ENCODE results near the gene DIS3.
A peak's percentile ranks its signal among the peaks of the same experiment; 100 is the strongest.

DIS3 gene, protein sequence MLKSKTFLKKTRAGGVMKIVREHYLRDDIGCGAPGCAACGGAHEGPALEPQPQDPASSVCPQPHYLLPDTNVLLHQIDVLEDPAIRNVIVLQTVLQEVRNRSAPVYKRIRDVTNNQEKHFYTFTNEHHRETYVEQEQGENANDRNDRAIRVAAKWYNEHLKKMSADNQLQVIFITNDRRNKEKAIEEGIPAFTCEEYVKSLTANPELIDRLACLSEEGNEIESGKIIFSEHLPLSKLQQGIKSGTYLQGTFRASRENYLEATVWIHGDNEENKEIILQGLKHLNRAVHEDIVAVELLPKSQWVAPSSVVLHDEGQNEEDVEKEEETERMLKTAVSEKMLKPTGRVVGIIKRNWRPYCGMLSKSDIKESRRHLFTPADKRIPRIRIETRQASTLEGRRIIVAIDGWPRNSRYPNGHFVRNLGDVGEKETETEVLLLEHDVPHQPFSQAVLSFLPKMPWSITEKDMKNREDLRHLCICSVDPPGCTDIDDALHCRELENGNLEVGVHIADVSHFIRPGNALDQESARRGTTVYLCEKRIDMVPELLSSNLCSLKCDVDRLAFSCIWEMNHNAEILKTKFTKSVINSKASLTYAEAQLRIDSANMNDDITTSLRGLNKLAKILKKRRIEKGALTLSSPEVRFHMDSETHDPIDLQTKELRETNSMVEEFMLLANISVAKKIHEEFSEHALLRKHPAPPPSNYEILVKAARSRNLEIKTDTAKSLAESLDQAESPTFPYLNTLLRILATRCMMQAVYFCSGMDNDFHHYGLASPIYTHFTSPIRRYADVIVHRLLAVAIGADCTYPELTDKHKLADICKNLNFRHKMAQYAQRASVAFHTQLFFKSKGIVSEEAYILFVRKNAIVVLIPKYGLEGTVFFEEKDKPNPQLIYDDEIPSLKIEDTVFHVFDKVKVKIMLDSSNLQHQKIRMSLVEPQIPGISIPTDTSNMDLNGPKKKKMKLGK

DNA sequence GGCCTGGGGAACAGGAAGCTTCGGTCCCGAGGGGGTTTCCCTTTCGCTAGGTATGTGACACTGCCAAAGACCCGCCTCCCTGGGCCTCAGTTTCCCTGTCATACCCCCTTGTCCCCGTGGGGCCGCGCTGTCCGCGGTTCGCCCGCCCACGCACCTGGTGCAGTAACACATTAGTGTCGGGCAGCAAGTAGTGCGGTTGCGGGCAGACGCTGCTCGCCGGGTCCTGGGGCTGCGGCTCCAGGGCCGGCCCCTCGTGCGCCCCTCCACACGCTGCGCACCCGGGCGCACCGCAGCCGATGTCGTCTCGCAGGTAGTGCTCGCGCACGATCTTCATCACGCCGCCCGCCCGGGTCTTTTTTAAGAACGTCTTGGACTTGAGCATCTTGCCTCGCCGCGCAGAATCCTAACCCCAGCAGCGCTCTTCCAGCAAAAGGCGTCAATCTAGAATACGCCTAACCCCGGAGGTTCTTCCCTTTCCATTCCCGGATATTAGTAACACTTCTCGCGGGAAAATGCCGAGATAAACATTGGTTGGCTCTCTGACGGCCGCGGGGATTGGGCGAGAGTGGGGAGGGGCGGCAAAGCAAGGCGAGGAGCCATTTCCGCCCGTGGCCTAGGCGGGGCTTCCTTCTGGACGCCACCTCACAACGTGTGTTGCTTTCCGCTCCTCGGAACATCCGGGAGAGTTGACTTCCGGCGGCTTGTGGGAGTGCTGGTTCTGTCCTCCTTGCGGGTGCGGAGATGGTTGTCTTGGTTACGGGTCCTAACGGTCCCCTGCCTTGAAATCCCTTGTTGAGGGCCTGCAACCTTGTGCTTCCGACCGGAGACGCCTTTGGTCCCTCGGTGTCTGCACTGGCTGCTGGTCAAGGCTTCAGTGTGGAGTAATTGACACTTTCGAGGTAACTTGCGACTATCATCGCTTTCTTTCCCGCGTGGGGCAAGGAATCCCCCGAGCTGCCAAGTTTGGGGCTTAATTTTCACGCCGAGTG lies at the start of gene DIS3, which contains the start of gene PIBF1:
Gene DIS3, minus strand, starts transcription at position 450 of the 989 bp plus-strand sequence. Its CDS starts 68 bp downstream, at position 382.
Gene PIBF1, plus strand, starts transcription at position 683 of the 989 bp plus-strand sequence. CDS start 1,337 bp downstream, outside the sequence.
- Histone ChIP-seq H3K27ac (peak within 1 kb of the TSS; percentile 82 to 94), H3K4me3 (peak within 1 kb of the TSS; percentile 99)
- DNase-seq (ENCODE audit: low spot score), result peak; percentile 99
- TF ChIP-seq, protein P1, sequence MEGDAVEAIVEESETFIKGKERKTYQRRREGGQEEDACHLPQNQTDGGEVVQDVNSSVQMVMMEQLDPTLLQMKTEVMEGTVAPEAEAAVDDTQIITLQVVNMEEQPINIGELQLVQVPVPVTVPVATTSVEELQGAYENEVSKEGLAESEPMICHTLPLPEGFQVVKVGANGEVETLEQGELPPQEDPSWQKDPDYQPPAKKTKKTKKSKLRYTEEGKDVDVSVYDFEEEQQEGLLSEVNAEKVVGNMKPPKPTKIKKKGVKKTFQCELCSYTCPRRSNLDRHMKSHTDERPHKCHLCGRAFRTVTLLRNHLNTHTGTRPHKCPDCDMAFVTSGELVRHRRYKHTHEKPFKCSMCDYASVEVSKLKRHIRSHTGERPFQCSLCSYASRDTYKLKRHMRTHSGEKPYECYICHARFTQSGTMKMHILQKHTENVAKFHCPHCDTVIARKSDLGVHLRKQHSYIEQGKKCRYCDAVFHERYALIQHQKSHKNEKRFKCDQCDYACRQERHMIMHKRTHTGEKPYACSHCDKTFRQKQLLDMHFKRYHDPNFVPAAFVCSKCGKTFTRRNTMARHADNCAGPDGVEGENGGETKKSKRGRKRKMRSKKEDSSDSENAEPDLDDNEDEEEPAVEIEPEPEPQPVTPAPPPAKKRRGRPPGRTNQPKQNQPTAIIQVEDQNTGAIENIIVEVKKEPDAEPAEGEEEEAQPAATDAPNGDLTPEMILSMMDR (IDR thresholded peaks at IDR 0.05), result no peak

DNA sequence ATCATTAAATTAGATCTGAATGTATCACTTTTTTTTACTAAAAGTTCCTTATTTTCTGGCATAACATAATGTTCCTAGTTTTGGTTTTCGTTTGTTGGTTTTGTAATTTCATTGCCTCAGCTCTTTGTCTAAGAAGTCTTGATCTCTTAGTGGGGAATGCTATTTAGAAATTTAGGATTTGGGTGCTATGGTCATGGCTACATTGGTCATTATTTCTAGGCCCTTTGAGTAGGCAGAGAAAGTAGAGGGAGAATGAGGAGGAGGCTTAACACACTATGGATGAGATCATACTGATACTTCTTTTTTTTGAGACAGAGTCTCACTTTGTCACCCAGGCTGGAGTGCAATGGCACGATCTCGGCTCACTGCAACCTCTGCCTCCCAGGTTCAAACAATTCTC lies 42.0 kb upstream of the DIS3 start:
- TF ChIP-seq, protein P1 (IDR thresholded peaks at IDR 0.05), result no peak
- DNase-seq (ENCODE audit: low spot score), result no peak
- Histone ChIP-seq H3K4me3 (no peak overlapping the region), H3K27ac (no peak overlapping the region)

GRCh38 chr13:72823081-72823480 lies 41.4 kb upstream of the DIS3 start:
- Histone ChIP-seq H3K4me3 (no peak overlapping the region), H3K27ac (no peak overlapping the region)
- TF ChIP-seq, protein P1 (IDR thresholded peaks at IDR 0.05), result no peak
- no peak for DNase-seq (ENCODE audit: low spot score)

DNA sequence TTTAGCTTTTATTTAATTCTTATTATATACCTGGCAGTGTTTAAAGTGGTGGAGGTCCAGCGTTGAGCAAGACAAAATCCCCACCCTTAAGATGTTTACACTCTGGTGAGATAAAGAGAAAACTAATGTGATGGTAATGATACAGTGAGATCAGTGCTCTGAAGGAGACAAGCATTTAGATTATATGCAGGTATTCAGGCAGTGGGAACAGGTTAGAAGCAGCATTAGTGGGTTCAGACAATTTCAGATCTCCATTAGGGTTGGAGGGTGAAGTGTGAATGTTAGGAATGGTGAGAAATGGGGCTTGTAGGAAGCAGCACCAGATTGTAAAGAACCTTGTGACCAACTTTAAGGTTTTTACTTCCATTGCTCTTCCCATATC lies 39.2 kb upstream of the DIS3 start:
- Histone ChIP-seq H3K4me3 (no peak overlapping the region), H3K27ac (no peak overlapping the region)
- TF ChIP-seq, protein P1 (IDR thresholded peaks at IDR 0.05), result no peak
- no peak for DNase-seq (ENCODE audit: low spot score)

DNA sequence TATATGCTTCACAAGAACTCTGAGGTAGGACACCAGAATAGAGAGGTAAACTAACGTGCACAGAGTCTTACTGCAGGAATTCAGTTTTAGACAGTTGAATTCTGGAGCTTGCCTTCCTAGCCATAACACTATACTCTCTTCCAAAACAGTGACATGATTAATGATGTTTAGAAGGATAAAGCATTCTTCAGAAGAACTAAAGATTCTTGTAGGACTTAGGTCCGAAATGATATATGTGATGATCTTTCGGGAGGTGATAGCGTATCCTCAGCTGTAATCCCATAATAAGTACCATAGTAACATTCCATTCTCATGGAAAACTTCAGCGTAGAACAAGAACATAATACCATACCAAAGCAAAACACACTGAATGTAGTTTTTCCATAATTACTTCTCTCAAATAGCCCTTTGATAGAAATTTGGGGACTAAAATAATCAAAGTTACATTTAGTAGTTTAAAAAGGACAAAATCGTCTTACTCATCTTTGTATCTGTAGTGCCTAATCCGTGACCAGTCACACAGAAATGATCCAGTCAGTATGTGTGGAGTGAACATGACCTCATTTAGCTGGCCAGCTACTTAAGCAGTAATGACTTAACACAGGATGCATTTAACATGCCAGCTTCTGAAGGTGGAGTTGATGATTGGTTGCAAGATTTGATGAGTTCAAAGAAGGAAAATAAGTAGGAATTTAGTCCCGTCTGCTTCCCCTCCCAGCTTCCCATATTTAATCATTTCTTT lies 38.6 kb upstream of the DIS3 start:
- DNase-seq (ENCODE audit: low spot score), result no peak
- TF ChIP-seq, protein P1 (IDR thresholded peaks at IDR 0.05), result no peak
- Histone ChIP-seq H3K27ac (no peak overlapping the region), H3K4me3 (no peak overlapping the region)
